Suprapubic skin (tissue), 4 donors: Measurements from ENCODE around the gene SYT5.

Experiments used
- CTCF ChIP-seq, 2 donors: fragments of 200-600 bp in 1 of 2; fragments of 450-650 bp in 1 of 2; sonication (generic) in 1 of 2; IDR thresholded peaks; one replicate each; pipeline ENCODE4 v1.5.1; 2016 to 2019; ENCODE audit warnings: antibody characterized with exemption in 2 of 2, mild to moderate bottlenecking in 1 of 2, moderate library complexity in 1 of 2
- EP300 ChIP-seq: sonication (generic); formaldehyde crosslinking; IDR thresholded peaks from one replicate; pipeline ENCODE4 v1.6.1; 2017; ENCODE audit warnings: antibody characterized with exemption
- POLR2A ChIP-seq, 2 donors: fragments of 450-650 bp; IDR thresholded peaks; one replicate each; pipeline ENCODE4 v1.6.1; 2017; ENCODE audit warnings: antibody characterized with exemption in 2 of 2, mild to moderate bottlenecking in 2 of 2, moderate library complexity in 2 of 2
- POLR2AphosphoS5 ChIP-seq, 3 donors: sonication (generic); formaldehyde crosslinking; IDR thresholded peaks; one replicate each; pipeline ENCODE4 v1.6.1; 2017; ENCODE audit warnings: antibody characterized with exemption in 3 of 3

- no peak for TF ChIP-seq POLR2AphosphoS5 (IDR thresholded peaks at IDR 0.05)
- no peak for TF ChIP-seq POLR2A (IDR thresholded peaks at IDR 0.05)
- TF ChIP-seq CTCF (IDR thresholded peaks at IDR 0.05), result no peak
- TF ChIP-seq EP300, result no peak
Observed at GRCh38 chr19:55186080-55186479, 6.0 kb upstream of the SYT5 start.
